Nephron (organoid): Measurements from ENCODE around the gene ATP5F1D.

Experiments used
- H3K27ac Mint-ChIP-seq, 3 experiments: 2 replicates each; pipeline ENCODE4 v1.8.0; 2020; ENCODE audit warnings: mixed read lengths in 3 of 3, mild to moderate bottlenecking in 2 of 3, moderate library complexity in 1 of 3
- H3K27me3 Mint-ChIP-seq: 2 replicates; pipeline ENCODE4 v1.8.0; 2021; ENCODE audit warnings: low read depth, mild to moderate bottlenecking, moderate library complexity, mixed read lengths
- H3K36me3 Mint-ChIP-seq: 2 replicates; pipeline ENCODE4 v1.8.0; 2020; ENCODE audit warnings: low read depth, mixed read lengths
- H3K4me1 Mint-ChIP-seq: 2 replicates; pipeline ENCODE4 v1.8.0; 2020; ENCODE audit warnings: mixed read lengths
- H3K4me3 Mint-ChIP-seq, 3 experiments: 2 replicates each; pipeline ENCODE4 v1.8.0; 2020; ENCODE audit warnings: mild to moderate bottlenecking in 3 of 3, mixed read lengths in 3 of 3, moderate library complexity in 2 of 3
- H3K9me3 Mint-ChIP-seq: 2 replicates; pipeline ENCODE4 v1.8.0; 2020; ENCODE audit warnings: mixed read lengths
- CTCF ChIP-seq, 3 experiments: fragments of 200-600 bp; sonication (generic); IDR thresholded peaks; one replicate each; pipeline ENCODE4 v1.5.0; 2021; ENCODE audit warnings: antibody characterized with exemption in 3 of 3; ENCODE audit not compliant: unreplicated experiment in 3 of 3

Gene ATP5F1D

GRCh38 chr19:1256646-1257474, 15.3 kb downstream of the ATP5F1D start:
- peaks cover 5% of the 10 kb centered on the region for H3K27me3 Mint-ChIP-seq
- peaks cover 23% of the 10 kb centered on the region for H3K36me3 Mint-ChIP-seq
- peak overlapping the region in 2 of 3 experiments; percentile 40 to 73 for H3K27ac Mint-ChIP-seq
- peaks cover 19% of the 10 kb centered on the region for H3K4me1 Mint-ChIP-seq
- H3K9me3 Mint-ChIP-seq = no peaks in the 10 kb centered on the region
- no peak for TF ChIP-seq CTCF (IDR thresholded peaks at IDR 0.05; ENCODE audit: unreplicated experiment in 3 of 3)
- peak overlapping the region in 2 of 3 experiments; percentile 7 to 28 for H3K4me3 Mint-ChIP-seq

- Mint-ChIP-seq H3K9me3 (no peaks in the 10 kb centered on the region), H3K4me1 (peaks cover 23% of the 10 kb centered on the region), H3K4me3 (peak overlapping the region in 2 of 3 experiments; percentile 7 to 31), H3K36me3 (peaks cover 23% of the 10 kb centered on the region), H3K27me3 (peaks cover 6% of the 10 kb centered on the region), H3K27ac (peak overlapping the region; percentile 40 to 73 (median 54))
- no peak for TF ChIP-seq CTCF (IDR thresholded peaks at IDR 0.05; ENCODE audit: unreplicated experiment in 3 of 3)
Observed at GRCh38 chr19:1257475-1258162, 16.1 kb downstream of the ATP5F1D start.

GRCh38 chr19:1258163-1258492, 16.6 kb downstream of the ATP5F1D start:
- H3K27ac Mint-ChIP-seq = peak overlapping the region; percentile 40 to 73 (median 54)
- H3K36me3 Mint-ChIP-seq = peaks cover 23% of the 10 kb centered on the region
- H3K4me1 Mint-ChIP-seq = peaks cover 28% of the 10 kb centered on the region
- peaks cover 6% of the 10 kb centered on the region for H3K27me3 Mint-ChIP-seq
- TF ChIP-seq CTCF (IDR thresholded peaks at IDR 0.05; ENCODE audit: unreplicated experiment in 3 of 3) = no peak
- H3K4me3 Mint-ChIP-seq = peak overlapping the region in 2 of 3 experiments; percentile 7 to 31
- H3K9me3 Mint-ChIP-seq = no peaks in the 10 kb centered on the region

GRCh38 chr19:1258707-1259205, 17.2 kb downstream of the ATP5F1D start:
- Mint-ChIP-seq H3K9me3 (no peaks in the 10 kb centered on the region), H3K4me1 (peaks cover 32% of the 10 kb centered on the region), H3K36me3 (peaks cover 23% of the 10 kb centered on the region), H3K27me3 (peaks cover 6% of the 10 kb centered on the region), H3K4me3 (peak overlapping the region in 1 of 3 experiments; percentile 34), H3K27ac (peak overlapping the region; percentile 29 to 73 (median 54))
- no peak for TF ChIP-seq CTCF (IDR thresholded peaks at IDR 0.05; ENCODE audit: unreplicated experiment in 3 of 3)

- no peak for TF ChIP-seq CTCF (IDR thresholded peaks at IDR 0.05; ENCODE audit: unreplicated experiment in 3 of 3)
- Mint-ChIP-seq H3K9me3 (no peaks in the 10 kb centered on the region), H3K4me3 (peak overlapping the region; percentile 44 to 47 (median 45)), H3K27me3 (peaks cover 6% of the 10 kb centered on the region), H3K27ac (peak overlapping the region; percentile 29 to 73 (median 59)), H3K4me1 (peaks cover 35% of the 10 kb centered on the region), H3K36me3 (peaks cover 23% of the 10 kb centered on the region)
Observed at GRCh38 chr19:1259206-1259875, 17.8 kb downstream of the ATP5F1D start.
